NCI-H146 treated with DMSO at 0.1 percent for 48 hours (cell line): ENCODE results near the gene SELL.
"Not testable (repeated sequence)": the region's sequence is repeated elsewhere in the genome, so short reads cannot be mapped to it uniquely, and the experiment has no call there.

Experiments used
- DNase-seq: peaks from one replicate; lab custom pipeline; 2025; ENCODE audit not compliant: unreplicated experiment; lab: John Stamatoyannopoulos, UW

The SELL gene

DNA sequence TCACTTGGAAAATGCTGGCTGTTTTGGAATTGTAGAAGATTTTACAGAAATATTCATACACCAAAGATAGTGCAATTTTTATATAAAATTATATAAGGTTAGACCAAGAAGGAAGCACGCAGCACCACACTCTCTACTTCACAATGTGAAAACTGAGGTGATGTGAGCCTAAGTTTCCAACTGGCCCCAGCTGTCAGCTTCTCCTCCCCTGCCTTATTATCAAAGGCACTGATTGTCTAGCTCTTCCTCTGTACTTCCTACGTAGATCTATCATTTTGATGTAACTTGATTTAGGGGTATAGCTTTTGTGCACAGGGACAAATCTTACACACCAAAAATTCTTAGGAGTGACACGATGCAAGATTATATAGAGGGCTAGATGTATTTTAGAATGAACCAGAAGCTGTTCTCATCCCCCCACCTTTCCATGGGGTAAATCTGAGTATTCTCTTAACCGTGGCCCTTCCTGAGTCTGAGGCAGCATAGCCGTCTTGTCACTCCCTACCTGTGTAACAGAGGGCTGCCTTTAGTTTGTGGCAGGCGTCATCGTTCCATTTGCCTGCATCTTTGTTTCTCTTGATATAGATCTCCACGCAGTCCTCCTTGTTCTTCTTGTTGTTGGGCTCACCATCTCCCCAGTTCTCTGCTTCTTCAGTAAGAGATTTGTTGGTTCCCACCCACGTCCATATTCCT is 3.4 kb downstream of the SELL start:
- DNase-seq: no peak

DNA sequence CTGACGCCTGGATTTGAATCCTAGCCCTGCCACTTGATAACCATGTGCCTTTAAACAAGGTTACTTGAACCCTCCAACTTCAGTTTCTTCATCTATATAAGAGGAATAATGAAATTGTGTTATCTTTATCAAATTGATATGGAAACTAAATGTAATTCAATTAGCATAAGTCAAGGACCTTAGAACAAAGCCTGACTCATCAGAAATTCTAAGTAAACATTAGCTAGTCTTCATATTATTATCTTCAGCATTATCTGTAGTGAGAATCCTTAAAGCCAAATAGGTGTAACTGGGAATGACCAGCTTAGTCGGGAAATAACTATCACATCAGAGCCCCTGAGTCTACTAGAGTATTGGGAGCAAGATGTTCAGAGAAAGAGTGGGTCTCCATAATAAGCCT is 6.6 kb downstream of the SELL start:
- DNase-seq: no peak

DNA sequence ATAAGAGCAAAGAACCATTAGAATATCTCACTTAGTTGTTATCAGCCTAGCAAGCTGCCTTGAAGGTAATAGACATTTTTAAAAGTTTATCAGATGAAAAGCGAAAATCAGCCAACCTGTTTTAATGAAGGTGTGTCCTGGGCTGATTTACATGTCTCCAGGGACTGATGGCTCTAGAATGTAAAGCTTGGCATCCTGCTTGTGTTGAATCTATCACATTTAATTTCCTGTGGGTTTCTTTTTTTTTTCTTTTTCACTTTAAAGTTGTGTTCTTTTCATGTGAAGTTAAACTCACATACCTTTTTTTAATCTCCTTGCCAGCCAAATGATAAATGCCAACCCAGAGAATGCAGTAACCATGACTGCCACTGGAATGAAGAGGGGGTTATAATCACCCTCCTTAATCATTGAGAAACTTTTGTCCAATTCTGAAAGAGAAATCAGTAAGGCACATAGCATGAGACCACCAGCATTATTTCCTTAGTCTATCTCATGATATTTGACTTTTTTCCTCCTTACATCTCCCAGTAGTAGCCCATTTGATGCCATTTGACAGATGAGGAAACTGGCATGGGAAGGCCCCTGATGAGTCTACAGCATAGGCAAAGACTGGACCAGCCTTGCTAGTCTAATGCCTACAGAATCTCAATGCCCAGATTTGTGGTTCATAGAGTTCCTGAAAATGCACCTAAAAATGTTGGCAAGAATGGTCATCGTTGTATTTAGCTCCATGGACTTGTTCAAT is 10.0 kb downstream of the SELL start:
- DNase-seq: no peak

DNA sequence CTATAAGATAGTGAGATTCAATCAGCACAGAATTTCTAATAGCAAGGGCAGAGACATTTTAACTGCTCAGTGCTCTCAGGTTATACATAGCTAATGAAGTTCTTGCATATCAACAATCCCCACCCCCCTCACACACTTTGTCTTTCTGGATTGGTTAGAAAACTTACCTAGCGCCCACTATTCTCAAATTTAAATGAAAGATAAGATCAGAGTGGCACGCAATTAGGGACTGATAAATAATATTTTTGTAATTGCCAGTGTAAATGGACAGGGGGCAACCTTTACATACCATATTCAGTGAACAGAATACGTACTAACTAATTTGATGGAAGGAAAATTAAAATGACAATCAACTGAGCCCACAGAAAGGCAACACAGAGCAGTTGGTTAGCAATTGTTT is 11.7 kb downstream of the SELL start:
- DNase-seq: no peak

DNA sequence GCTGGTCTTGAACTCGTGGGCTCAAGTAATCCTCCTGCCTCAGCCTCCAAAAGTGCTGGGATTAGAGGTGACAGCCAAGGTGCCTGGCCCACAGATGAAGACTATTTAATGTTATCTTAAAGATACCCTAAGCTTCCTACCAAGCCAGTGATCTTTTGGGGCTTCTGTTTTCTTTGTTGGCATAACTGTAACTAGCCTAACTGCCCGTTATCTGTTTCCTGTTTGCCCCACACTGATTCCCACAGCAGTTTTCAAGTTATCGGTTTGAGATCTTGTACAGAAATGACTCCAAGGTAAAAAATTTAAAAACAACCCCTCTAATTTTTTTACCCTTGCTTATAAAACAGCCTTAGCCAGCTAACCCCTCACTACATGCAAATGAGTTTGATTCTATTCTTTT is 12.4 kb downstream of the SELL start:
- DNase-seq: no peak

- DNase-seq: no peak
Measured at GRCh38 chr1:169697755-169698154, 13.7 kb downstream of the SELL start.

- DNase-seq: no peak
Measured at GRCh38 chr1:169696273-169697100, 14.9 kb downstream of the SELL start.

DNA sequence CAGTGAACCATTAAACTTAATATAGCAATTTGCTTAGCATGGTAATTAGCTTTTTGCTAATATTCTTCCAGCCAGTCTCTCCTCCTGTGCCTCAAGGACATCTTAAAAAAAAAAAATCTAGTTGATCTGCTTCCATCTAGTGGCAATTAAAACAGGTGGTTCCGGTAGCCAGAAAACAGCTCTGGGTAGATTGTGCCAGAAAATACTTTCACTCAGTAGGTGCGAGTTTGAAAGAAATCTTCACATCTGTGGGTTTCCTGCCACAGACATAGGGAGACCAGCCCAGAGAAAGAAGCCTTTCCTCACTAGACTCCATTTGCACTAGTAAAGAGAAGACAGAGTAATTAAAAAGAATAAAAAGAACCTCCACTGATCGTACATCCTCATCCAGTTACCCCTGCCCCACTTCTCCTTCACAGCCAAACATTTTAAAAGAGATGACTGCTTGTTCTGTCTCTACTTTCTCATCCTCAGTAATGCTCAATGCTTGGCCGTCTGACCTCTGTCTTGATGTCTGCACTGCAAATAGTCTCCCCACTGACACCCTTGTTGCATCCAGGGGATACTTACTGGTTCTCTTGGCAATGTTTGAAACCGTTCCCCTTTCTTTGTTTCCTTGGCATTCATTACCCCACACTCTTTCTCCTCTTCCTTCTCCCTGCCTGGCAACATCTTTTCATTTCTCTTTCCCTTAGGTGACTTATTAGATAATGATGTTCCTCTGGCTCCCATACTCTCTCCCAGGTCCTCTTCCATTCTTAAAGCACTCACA is 16.9 kb downstream of the SELL start:
- DNase-seq: no peak

DNA sequence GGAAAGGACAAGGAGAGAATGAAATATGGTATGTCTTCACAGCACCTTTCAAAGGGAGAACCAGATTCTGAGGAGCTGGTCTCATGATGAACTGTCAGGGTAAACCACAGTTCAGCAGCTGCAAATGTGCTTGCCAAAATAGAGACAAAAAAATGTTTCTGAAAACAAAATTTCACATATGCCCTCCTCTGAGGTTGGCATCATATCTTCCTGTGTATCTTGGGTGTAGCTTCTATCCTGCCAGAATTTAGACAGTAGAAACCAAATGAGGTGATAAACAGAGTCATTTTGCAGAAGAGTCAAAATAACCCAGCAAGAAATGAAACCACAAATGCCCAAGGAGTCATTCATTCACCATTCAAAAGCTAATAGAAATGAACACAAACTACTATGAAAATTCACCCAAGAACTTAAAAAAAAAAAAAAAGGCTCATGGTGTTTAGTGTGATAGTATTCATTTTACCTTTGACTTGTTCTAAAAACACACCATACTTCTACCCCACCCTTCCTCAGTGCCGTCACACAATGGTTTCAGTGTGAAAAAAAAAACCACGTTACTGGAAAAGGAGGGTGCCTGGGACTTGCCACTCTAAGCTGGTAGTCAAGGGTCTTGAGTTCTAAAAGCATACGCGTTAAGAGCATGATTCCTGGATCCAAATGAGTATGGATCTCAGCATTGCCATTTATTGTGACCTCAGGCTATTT is 18.5 kb downstream of the SELL start:
- no peak for DNase-seq

DNA sequence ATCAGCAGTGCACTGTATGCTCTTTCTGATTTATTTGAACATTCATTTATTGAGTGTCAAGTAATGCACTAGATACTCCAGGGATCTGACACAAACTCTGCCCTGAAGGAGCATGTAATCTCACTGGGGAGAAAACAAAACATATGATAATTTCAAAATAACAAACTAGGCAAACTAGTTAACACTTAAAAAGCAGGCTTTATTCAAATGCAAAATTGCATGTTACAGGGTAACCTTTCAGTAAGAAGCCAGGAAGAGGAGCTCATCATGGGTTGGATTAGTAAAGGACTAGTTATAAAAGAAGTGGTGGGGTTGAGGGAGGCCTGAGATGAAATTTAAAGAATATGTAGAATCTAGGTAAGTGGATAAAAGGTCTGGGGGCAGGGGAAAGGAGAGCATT is 20.9 kb downstream of the SELL start:
- DNase-seq: no peak

- no peak for DNase-seq
Measured at GRCh38 chr1:169689395-169689794, 22.0 kb downstream of the SELL start.

- DNase-seq: not testable (repeated sequence)
Measured at GRCh38 chr1:169688377-169688776, 23.0 kb downstream of the SELL start.

- DNase-seq: no peak
Measured at GRCh38 chr1:169683661-169684060, 27.8 kb downstream of the SELL start.

GRCh38 chr1:169683168-169683567 is 28.3 kb downstream of the SELL start:
- DNase-seq: not testable (repeated sequence)

DNA sequence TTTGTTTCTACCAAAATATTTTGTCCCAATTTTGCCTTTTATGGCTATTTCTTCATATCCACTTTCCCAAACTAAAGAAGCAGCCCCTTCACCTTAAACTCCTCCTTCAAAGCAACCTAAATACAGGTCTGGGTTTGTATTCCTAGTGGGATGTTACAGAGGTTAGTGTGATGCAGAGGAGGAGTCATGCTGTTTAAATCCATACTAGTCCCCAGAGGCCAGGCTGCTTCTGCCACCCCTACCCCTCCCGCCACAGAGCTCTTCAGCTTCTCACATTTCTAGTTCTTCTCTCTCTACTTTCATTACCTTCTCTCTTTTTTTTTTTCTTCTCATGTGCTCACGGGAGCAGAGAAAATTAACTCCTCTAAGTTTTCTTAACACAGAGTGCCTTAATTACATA is 29.3 kb downstream of the SELL start:
- no peak for DNase-seq

- no peak for DNase-seq
Measured at GRCh38 chr1:169681140-169681539, 30.3 kb downstream of the SELL start.

GRCh38 chr1:169680377-169681019 is 30.9 kb downstream of the SELL start:
- no peak for DNase-seq

DNA sequence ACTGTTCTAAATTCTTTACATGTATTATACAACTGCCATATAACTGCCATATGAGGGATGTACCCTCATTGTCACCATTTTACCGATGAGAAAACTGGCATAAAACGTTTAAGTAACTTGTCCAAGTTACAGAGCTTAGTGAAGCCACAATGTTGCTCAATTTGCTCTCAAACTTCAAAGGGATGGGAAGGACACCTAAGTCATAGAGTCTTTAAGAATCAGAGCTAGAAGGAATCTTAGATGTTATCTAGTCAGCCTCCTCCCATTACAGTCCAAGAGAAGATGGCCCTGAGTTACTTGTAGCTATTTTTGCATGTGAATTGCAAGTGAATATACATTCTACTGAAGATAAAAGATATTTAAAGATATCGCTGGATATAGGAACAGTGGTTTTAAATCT is 31.7 kb downstream of the SELL start:
- no peak for DNase-seq

GRCh38 chr1:169676001-169676400 is 35.4 kb downstream of the SELL start:
- no peak for DNase-seq

- DNase-seq: no peak
Measured at GRCh38 chr1:169670836-169671235, 40.6 kb downstream of the SELL start.
